Measurements from ENCODE around the gene PICK1. TPM values are rescaled to one million over a fixed set of nuclear protein-coding genes. Genes with fewer than 3 reads are reported as not detected.

Gene PICK1
- total and polyA plus RNA-seq, 2 of the 13 experiments (the other 11 are each of a cell fraction or from before 2014, with no cell fraction given) = 19.3 to 25.3 TPM

- no peak for TF ChIP-seq ZBTB49 (CRISPR knock-in tag; IDR thresholded peaks at IDR 0.05; ENCODE audit: borderline replicate concordance)
- no peak for TF ChIP-seq HOXA7 (CRISPR knock-in tag; IDR thresholded peaks at IDR 0.05)
- no peak for TF ChIP-seq ZNF597 (CRISPR knock-in tag; IDR thresholded peaks at IDR 0.05)
- no peak for TF ChIP-seq KIAA2018 (CRISPR knock-in tag; IDR thresholded peaks at IDR 0.05; ENCODE audit: borderline replicate concordance)
- 0 out of 2 replicates have a peak, but pooled peaks have one; percentile 19 for TF ChIP-seq UBTF (CRISPR knock-in tag; IDR thresholded peaks at IDR 0.05)
- peak; percentile 25; the same call in 1 of the 2 replicates for TF ChIP-seq NCOA2 (CRISPR knock-in tag; IDR thresholded peaks at IDR 0.05)
Observed at GRCh38 chr22:38110863-38111852, 54.0 kb downstream of the PICK1 start (continued).

Measured in HepG2 (cell line).